Measurements from ENCODE around the gene CACNG3.
"Not testable (repeated sequence)": the region's sequence is repeated elsewhere in the genome, so short reads cannot be mapped to it uniquely, and the experiment has no call there.

The CACNG3 gene

GRCh38 chr16:24255456-24256371 is at the start of gene CACNG3:
Gene CACNG3 (plus strand): TSS chr16:24256335. CDS start chr16:24256755, 420 bp downstream.
- peak; percentile 69 to 73 for DNase-seq

- no peak for DNase-seq
These were observed 49.2 kb upstream of the CACNG3 start for GRCh38 chr16:24206926-24207325.

GRCh38 chr16:24208710-24209109 is 47.4 kb upstream of the CACNG3 start:
- DNase-seq, result no peak

- no peak for DNase-seq
These were observed 41.1 kb upstream of the CACNG3 start for GRCh38 chr16:24214992-24215391.

GRCh38 chr16:24216961-24217360 is 39.2 kb upstream of the CACNG3 start:
- no peak for DNase-seq

- no peak for DNase-seq
These were observed 38.7 kb upstream of the CACNG3 start for GRCh38 chr16:24217461-24217860.

- no peak for DNase-seq
These were observed 37.8 kb upstream of the CACNG3 start for GRCh38 chr16:24218299-24218698.

GRCh38 chr16:24221219-24221618 is 34.9 kb upstream of the CACNG3 start:
- no peak for DNase-seq

- DNase-seq, result no peak
These were observed 27.6 kb upstream of the CACNG3 start for GRCh38 chr16:24228514-24228913.

GRCh38 chr16:24232936-24233335 is 23.2 kb upstream of the CACNG3 start:
- no peak for DNase-seq

- DNase-seq, result no peak
These were observed 21.4 kb upstream of the CACNG3 start for GRCh38 chr16:24234737-24235136.

GRCh38 chr16:24235806-24236205 is 20.3 kb upstream of the CACNG3 start:
- DNase-seq, result no peak

- DNase-seq, result not testable (repeated sequence)
These were observed 17.3 kb upstream of the CACNG3 start for GRCh38 chr16:24238846-24239245.

- DNase-seq, result no peak
These were observed 9.1 kb upstream of the CACNG3 start for GRCh38 chr16:24246911-24247607.

- peak; percentile 46 for DNase-seq
These were observed 2.9 kb upstream of the CACNG3 start for GRCh38 chr16:24253192-24253591.

GRCh38 chr16:24257958-24258357 is 1.8 kb downstream of the CACNG3 start:
- no peak for DNase-seq

- DNase-seq, result no peak
These were observed 2.7 kb downstream of the CACNG3 start for GRCh38 chr16:24258791-24259190.

GRCh38 chr16:24262816-24263215 is 6.7 kb downstream of the CACNG3 start:
- no peak for DNase-seq

GRCh38 chr16:24270721-24271442 is 14.7 kb downstream of the CACNG3 start:
- no peak for DNase-seq

- no peak for DNase-seq
These were observed 16.2 kb downstream of the CACNG3 start for GRCh38 chr16:24272379-24272778.

GRCh38 chr16:24273508-24274182 is 17.5 kb downstream of the CACNG3 start:
- DNase-seq, result no peak

GRCh38 chr16:24275413-24275812 is 19.3 kb downstream of the CACNG3 start:
- no peak for DNase-seq
